ENCODE data around the gene TOP1. TPM values are rescaled to one million over a fixed set of nuclear protein-coding genes. Genes with fewer than 3 reads are reported as not detected.

TOP1 gene
- total RNA-seq, 4 donors from 2014 or later: 23.1 to 49.9 (median 31.6) TPM

GRCh38 chr20:41167118-41167470 lies 138.5 kb downstream of the TOP1 start:
- intact Hi-C loops (cut with DNase I): no loop called here
- DNase-seq: no peak
- WGBS, 2 donors: 89 to 96% methylated on average over 3 of the region's 3 CpGs

DNA sequence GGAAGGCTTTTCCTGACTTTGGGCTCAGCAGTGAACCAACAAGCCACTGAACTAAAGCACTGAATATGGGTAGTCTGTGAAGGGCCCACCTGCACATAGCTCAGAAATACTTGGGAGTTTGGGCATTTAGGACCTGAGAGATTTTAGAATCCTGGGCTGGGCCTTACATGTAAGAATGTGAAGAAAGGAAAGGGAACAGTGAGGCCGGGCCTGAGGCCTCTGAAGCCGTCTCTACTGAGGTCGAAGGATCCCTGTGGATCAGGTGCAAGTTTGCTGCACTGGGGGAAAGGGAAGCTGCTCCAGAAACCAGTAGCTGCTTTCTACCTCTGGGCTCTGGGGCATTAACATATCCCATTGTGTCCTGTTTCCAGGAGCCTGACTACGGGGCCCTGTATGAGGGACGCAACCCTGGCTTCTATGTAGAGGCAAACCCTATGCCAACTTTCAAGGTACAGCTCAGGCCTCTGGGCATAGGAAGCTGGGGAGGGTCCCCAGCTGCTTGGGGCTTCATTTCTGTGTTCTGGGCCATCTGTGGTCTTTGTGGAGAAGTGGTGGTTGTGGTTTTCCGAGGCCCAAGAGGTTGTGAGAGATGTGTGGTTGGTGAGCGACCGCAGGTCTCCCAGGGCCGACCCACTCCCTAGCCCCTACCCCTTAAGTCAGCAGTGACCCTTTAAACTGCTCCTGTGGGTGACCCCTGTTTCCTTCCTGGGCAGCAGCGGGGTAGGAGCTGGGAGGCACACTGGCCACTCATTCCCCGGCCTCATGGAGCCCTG lies 139.0 kb downstream of the TOP1 start:
- intact Hi-C loops (cut with DNase I): no loop called here
- 70 to 81% methylated on average over 6 to 9 of the region's 11 CpGs for WGBS, 2 donors
- H3K4me1 ChIP-seq: peaks cover 5 to 26% (median 12%) of the 10 kb centered on the region in 3 donors
- peaks cover 39 to 100% (median 50%) of the 10 kb centered on the region in 3 donors for H3K36me3 ChIP-seq
- no peaks in the 10 kb centered on the region for H3K27me3 ChIP-seq
- H3K9me3 ChIP-seq: no peaks in the 10 kb centered on the region
- DNase-seq: no peak
- TF ChIP-seq POLR2A (IDR thresholded peaks at IDR 0.05): no peak
- TF ChIP-seq, protein P1, sequence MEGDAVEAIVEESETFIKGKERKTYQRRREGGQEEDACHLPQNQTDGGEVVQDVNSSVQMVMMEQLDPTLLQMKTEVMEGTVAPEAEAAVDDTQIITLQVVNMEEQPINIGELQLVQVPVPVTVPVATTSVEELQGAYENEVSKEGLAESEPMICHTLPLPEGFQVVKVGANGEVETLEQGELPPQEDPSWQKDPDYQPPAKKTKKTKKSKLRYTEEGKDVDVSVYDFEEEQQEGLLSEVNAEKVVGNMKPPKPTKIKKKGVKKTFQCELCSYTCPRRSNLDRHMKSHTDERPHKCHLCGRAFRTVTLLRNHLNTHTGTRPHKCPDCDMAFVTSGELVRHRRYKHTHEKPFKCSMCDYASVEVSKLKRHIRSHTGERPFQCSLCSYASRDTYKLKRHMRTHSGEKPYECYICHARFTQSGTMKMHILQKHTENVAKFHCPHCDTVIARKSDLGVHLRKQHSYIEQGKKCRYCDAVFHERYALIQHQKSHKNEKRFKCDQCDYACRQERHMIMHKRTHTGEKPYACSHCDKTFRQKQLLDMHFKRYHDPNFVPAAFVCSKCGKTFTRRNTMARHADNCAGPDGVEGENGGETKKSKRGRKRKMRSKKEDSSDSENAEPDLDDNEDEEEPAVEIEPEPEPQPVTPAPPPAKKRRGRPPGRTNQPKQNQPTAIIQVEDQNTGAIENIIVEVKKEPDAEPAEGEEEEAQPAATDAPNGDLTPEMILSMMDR (IDR thresholded peaks at IDR 0.05): no peak
- H3K27ac ChIP-seq: no peak overlapping the region
- no peak overlapping the region for H3K4me3 ChIP-seq

More at GRCh38 chr20:41167118-41167470, 138.5 kb downstream of the TOP1 start:
- no peak for TF ChIP-seq POLR2A (IDR thresholded peaks at IDR 0.05)
- TF ChIP-seq, protein P1 (IDR thresholded peaks at IDR 0.05): no peak
- Histone ChIP-seq H3K4me3 (no peak overlapping the region), H3K4me1 (peaks cover 5 to 26% (median 6%) of the 10 kb centered on the region in 3 donors), H3K36me3 (peaks cover 44 to 100% (median 50%) of the 10 kb centered on the region in 3 donors), H3K27ac (no peak overlapping the region), H3K27me3 (no peaks in the 10 kb centered on the region), H3K9me3 (no peaks in the 10 kb centered on the region)

DNA sequence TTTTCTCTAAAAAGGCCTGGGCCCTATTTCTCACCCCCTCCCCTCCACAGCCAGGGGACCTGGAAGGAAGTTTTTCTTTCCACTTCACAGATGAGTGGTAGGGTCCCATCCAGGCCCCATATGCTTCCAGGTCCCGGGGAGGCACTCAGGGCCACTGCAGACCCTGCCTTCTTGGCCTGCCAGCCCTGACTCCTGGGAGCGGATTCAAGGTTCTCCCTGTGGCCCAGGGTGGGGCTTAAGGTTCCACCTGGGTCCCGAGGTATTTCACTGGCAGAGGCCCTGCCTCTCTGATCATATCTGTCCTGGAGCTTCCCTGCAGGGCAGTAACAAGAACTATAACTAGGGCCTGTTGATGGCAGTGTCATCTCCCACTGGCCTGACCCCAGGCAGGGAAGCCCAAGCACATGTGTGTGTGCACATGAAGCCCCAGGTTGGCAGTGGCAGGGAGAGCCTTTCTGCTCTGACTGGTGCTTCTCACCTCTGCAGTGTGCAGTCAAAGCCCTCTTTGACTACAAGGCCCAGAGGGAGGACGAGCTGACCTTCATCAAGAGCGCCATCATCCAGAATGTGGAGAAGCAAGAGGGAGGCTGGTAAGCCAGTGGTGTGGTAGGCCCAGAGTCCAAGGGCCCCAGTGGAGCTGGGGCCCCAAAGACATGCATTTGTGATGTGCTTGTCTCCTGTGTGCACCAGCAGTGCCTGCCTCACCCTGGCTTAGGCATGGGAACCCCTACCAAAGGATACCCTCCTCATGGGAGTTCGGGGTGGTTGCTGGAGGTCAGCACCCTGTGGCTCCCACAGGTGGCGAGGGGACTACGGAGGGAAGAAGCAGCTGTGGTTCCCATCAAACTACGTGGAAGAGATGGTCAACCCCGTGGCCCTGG lies 139.9 kb downstream of the TOP1 start:
- no peak for DNase-seq
- WGBS, 2 donors: 80 to 82% methylated on average over 4 to 7 of the region's 10 CpGs
- H3K9me3 ChIP-seq: no peaks in the 10 kb centered on the region
- peaks cover 40 to 96% (median 45%) of the 10 kb centered on the region in 3 donors for H3K36me3 ChIP-seq
- H3K4me1 ChIP-seq: peaks cover 5 to 35% (median 14%) of the 10 kb centered on the region in 3 donors
- no peak overlapping the region for H3K4me3 ChIP-seq
- no peak overlapping the region for H3K27ac ChIP-seq
- no peak for TF ChIP-seq POLR2A (IDR thresholded peaks at IDR 0.05)
- TF ChIP-seq, protein P1 (IDR thresholded peaks at IDR 0.05): no peak
- H3K27me3 ChIP-seq: no peaks in the 10 kb centered on the region
- intact Hi-C loops (cut with DNase I): no loop called here

DNA sequence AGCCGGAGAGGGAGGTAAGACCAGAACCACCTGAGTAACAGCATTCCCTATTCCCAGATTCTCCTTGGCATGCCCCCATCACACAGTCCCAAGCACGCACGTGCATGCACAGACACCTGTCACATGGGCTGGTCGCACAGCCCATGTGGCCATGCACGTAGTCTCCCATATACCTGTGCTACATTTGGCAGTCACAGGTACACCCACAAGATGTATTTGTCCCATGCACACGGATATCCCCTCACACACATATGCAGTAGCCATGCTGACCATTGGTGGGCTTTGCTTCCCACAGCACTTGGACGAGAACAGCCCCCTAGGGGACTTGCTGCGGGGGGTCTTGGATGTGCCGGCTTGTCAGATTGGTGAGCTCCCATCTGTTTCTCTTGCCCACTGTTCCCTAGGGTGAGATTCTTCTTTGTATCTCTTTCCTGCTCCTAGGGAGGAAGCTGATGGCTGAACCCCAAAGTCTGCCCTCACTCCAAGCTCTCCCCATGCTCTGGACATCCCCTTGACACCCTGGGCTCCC lies 140.6 kb downstream of the TOP1 start:
- Histone ChIP-seq H3K4me1 (peaks cover 5 to 42% (median 14%) of the 10 kb centered on the region in 3 donors), H3K4me3 (no peak overlapping the region), H3K36me3 (peaks cover 41 to 96% (median 42%) of the 10 kb centered on the region in 3 donors), H3K27me3 (no peaks in the 10 kb centered on the region), H3K27ac (peak overlapping the region in 3 of 4 donors; percentile 9 to 90 (median 81)), H3K9me3 (no peaks in the 10 kb centered on the region)
- TF ChIP-seq, protein P1 (IDR thresholded peaks at IDR 0.05): no peak
- no peak for TF ChIP-seq POLR2A (IDR thresholded peaks at IDR 0.05)
- intact Hi-C loops (cut with DNase I): no loop called here
- DNase-seq: no peak
- WGBS, 2 donors: 86% methylated on average over 9 of the region's 9 CpGs
